Left ventricle myocardium inferior (tissue), 1 donor: ENCODE measurements around the gene EHD4. TPM values are rescaled to one million over a fixed set of nuclear protein-coding genes. Genes with fewer than 3 reads are reported as not detected.

Source experiments
- DNase-seq: peaks from one replicate; pipeline ENCODE4 v3.0.0-alpha.2; 2020
- H3K27ac ChIP-seq: fragments of 200-600 bp; replicated peaks from 2 replicates; pipeline ENCODE4 v1.8.0; 2021
- H3K27me3 ChIP-seq: fragments of 200-600 bp; 2 replicates; pipeline ENCODE4 v1.8.0; 2021; ENCODE audit warnings: low read depth
- H3K36me3 ChIP-seq: fragments of 200-600 bp; 2 replicates; pipeline ENCODE4 v1.8.0; 2021
- H3K4me1 ChIP-seq: fragments of 200-600 bp; 2 replicates; pipeline ENCODE4 v1.8.0; 2021
- H3K4me3 ChIP-seq: fragments of 200-600 bp; 2 replicates; pipeline ENCODE4 v1.8.0; 2021; ENCODE audit warnings: mild to moderate bottlenecking, moderate library complexity
- H3K9me3 ChIP-seq: fragments of 200-600 bp; replicated peaks from 2 replicates; pipeline ENCODE4 v1.8.0; 2021
- CTCF ChIP-seq: fragments of 200-600 bp; IDR thresholded peaks from 2 replicates; pipeline ENCODE4 v1.8.0; 2021; ENCODE audit warnings: antibody characterized with exemption, mild to moderate bottlenecking, borderline replicate concordance
- intact Hi-C: fragments of 100-400 bp; cut with micrococcal nuclease; formaldehyde crosslinking; loops from one replicate; pipeline ENCODE4 v1.11.0; 2022
- total RNA-seq: library from RNA; stranded (reverse); fragmentation: NEBNext Ultra II Directional; extraction: Animal tissue kit (Norgen Biotek cat#: 25700); gene quantifications from one replicate; pipeline ENCODE4 v1.2.1, GENCODE V29; 2021
- donor health status: DM: no; HTN: yes; CAD: no; lungs with severe emphysema.

Gene EHD4
- total RNA-seq, 1 donor from 2014 or later, result 46.4 TPM

GRCh38 chr15:41932511-41933289, 39.7 kb downstream of the EHD4 start:
- no peak for DNase-seq
- Histone ChIP-seq H3K4me3 (no peak overlapping the region), H3K27ac (peak overlapping the region; percentile 89), H3K4me1 (peaks cover 100% of the 10 kb centered on the region), H3K27me3 (no peaks in the 10 kb centered on the region), H3K36me3 (peaks cover 5% of the 10 kb centered on the region), H3K9me3 (no peaks in the 10 kb centered on the region)
- no peak for TF ChIP-seq CTCF
- intact Hi-C loops, result no loop called here

GRCh38 chr15:41932101-41932500, 40.3 kb downstream of the EHD4 start:
- no peaks in the 10 kb centered on the region for H3K9me3 ChIP-seq
- H3K27me3 ChIP-seq, result no peaks in the 10 kb centered on the region
- TF ChIP-seq CTCF, result no peak
- H3K27ac ChIP-seq, result peak overlapping the region; percentile 89
- H3K4me3 ChIP-seq, result no peak overlapping the region
- intact Hi-C loops, result no loop called here
- H3K4me1 ChIP-seq, result peaks cover 100% of the 10 kb centered on the region
- DNase-seq, result no peak
- H3K36me3 ChIP-seq, result peaks cover 5% of the 10 kb centered on the region

GRCh38 chr15:41930867-41931222, 41.5 kb downstream of the EHD4 start:
- intact Hi-C loops, result no loop called here
- no peak overlapping the region for H3K4me3 ChIP-seq
- no peak for TF ChIP-seq CTCF
- H3K27ac ChIP-seq, result peak overlapping the region; percentile 89
- no peak for DNase-seq
- H3K9me3 ChIP-seq, result no peaks in the 10 kb centered on the region
- peaks cover 100% of the 10 kb centered on the region for H3K4me1 ChIP-seq
- no peaks in the 10 kb centered on the region for H3K27me3 ChIP-seq
- H3K36me3 ChIP-seq, result peaks cover 5% of the 10 kb centered on the region

- H3K4me3 ChIP-seq, result no peak overlapping the region
- DNase-seq, result peak; percentile 64
- peaks cover 5% of the 10 kb centered on the region for H3K36me3 ChIP-seq
- H3K27ac ChIP-seq, result peak overlapping the region; percentile 89
- peak; percentile 46 for TF ChIP-seq CTCF
- H3K9me3 ChIP-seq, result no peaks in the 10 kb centered on the region
- peaks cover 100% of the 10 kb centered on the region for H3K4me1 ChIP-seq
- H3K27me3 ChIP-seq, result no peaks in the 10 kb centered on the region
- intact Hi-C loops, result no loop called here
Measured at GRCh38 chr15:41930221-41930866, 42.0 kb downstream of the EHD4 start.

GRCh38 chr15:41928637-41929620, 43.4 kb downstream of the EHD4 start:
- intact Hi-C loops, result no loop called here
- DNase-seq, result peak; percentile 63
- Histone ChIP-seq H3K4me3 (no peak overlapping the region), H3K27me3 (no peaks in the 10 kb centered on the region), H3K4me1 (peaks cover 100% of the 10 kb centered on the region), H3K9me3 (no peaks in the 10 kb centered on the region), H3K36me3 (peaks cover 11% of the 10 kb centered on the region), H3K27ac (peak overlapping the region; percentile 89)
- no peak for TF ChIP-seq CTCF
